Measurements from ENCODE around the gene SFXN4.

The SFXN4 gene, protein sequence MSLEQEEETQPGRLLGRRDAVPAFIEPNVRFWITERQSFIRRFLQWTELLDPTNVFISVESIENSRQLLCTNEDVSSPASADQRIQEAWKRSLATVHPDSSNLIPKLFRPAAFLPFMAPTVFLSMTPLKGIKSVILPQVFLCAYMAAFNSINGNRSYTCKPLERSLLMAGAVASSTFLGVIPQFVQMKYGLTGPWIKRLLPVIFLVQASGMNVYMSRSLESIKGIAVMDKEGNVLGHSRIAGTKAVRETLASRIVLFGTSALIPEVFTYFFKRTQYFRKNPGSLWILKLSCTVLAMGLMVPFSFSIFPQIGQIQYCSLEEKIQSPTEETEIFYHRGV

DNA sequence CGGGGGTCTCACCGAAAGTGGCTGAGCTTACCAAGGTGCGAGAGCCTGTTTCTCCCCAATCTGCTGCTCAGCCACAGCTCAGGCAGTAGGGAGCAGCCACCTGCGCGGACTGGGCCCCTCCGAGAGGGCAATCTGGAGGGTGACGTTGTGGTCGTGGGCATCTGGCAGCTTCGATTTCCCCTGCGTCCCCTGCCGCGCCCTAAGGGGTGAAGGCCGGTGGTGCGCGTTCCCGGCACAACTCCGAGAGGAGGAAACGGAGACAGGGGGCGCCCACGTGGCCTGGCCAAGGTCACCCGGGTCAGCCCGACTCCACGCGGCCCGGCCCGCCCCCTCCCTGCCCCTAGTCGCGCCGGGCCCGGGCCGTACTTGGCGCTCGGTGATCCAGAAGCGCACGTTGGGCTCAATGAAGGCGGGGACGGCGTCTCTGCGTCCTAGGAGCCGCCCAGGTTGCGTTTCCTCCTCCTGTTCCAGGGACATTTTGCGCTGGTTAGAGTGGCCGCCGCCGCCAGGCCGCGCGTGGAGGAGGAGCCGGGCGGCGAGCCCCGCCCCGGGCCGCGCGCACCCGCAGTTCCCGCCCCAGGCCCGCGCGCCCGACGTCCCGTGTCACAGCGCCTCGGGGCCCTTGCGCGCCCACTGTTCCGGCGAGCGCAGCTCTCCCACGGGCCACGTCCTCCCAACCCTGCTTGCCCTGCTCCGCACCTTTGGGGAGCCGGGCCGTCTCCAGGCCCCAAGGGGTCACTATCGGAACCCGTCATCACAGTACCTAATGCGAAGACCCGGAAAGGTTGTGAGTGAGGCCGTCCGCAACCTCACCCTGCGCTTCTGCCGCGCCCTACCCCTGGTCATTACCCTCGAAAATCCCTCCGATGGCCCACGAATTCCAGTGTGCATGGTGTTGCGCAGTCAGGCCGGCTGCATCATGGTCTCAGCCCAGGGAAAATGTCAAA, at the start of gene SFXN4:
Gene SFXN4, minus strand, starts transcription at position 544 of the 947 bp plus-strand sequence. Its CDS starts 67 bp downstream, at position 477.
- Histone ChIP-seq H3K27ac (ENCODE audit: low read depth, low read length) (peak within 1 kb of the TSS; percentile 93), H3K4me1 (ENCODE audit: control insufficient read depth, insufficient read depth, low read length) (peaks cover 3% of the 10 kb centered on the region), H3K27me3 (ENCODE audit: control insufficient read depth, insufficient read depth, low read length) (no peaks in the 10 kb centered on the region), H3K4me3 (ENCODE audit: low read length) (peak within 1 kb of the TSS; percentile 92), H3K36me3 (ENCODE audit: control insufficient read depth, insufficient read depth, low read length) (peaks cover 14% of the 10 kb centered on the region), H3K9ac (ENCODE audit: low read length) (peak within 1 kb of the TSS; percentile 74)

DNA sequence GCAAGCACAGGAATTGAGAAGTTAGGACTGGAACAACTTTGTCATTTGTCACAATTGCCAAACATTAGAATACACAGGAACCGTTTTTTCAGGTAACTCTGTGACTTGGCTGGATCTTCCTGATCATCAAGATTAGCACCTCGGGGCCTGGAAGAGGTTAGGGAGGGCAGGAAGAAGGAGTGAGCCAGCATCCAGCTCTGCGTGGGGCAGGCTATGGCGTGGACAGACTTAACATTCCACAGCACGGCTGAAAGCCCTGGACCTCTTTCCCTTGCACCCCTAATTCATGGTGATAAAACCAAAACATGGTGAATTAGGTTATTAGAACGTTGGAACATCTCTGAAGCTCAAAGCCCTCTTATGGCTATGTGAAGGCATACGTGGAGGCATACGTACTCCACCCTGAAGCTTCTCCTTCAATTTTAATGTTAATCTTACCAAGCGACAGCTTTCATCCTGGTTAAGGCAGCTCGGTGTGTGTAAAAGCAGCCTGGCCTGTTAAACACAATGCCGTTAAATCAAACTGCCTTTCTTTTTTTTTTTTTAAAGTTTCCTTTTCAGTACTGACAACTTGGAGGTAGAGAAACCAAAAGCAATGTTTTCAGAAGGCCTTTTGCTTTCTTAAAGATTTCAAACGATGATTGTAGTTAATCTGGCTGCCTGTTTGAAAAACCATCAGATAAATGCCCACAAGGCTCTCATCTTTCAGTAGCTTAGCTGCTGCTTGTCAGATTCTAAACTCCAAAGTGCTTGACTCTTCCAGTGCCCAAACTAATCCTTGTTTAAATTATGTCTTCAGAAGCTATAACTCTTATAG, 46.3 kb upstream of the SFXN4 start:
- no peaks in the 10 kb centered on the region for H3K36me3 ChIP-seq (ENCODE audit: control insufficient read depth, insufficient read depth, low read length)
- no peak overlapping the region for H3K9ac ChIP-seq (ENCODE audit: low read length)
- H3K27me3 ChIP-seq (ENCODE audit: control insufficient read depth, insufficient read depth, low read length) = no peaks in the 10 kb centered on the region
- H3K27ac ChIP-seq (ENCODE audit: low read depth, low read length) = peak overlapping the region; percentile 88
- peak overlapping the region; percentile 47 for H3K4me3 ChIP-seq (ENCODE audit: low read length)
- peaks cover 32% of the 10 kb centered on the region for H3K4me1 ChIP-seq (ENCODE audit: control insufficient read depth, insufficient read depth, low read length)

DNA sequence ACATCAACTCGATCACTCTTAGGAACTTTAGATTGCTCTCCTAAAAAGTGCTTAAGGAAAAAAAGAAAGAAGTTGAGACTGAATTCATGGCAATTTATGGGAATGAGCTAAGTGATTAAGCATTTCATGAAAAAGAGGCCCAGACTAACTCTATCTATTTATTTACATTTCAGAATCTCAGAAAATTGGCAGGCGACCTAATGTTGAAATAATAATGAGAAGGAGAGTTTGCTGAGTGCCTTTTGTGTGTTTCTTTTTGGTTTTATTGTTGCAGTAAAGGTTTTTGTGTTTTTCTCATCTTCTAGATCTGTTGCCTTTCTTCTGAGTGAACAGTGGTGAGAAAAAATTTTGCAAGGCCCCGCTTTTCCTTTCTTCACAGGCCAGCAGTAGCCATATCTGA, 45.7 kb upstream of the SFXN4 start:
- H3K27ac ChIP-seq (ENCODE audit: low read depth, low read length) = peak overlapping the region; percentile 88
- H3K4me3 ChIP-seq (ENCODE audit: low read length) = peak overlapping the region; percentile 47
- no peaks in the 10 kb centered on the region for H3K36me3 ChIP-seq (ENCODE audit: control insufficient read depth, insufficient read depth, low read length)
- no peak overlapping the region for H3K9ac ChIP-seq (ENCODE audit: low read length)
- H3K4me1 ChIP-seq (ENCODE audit: control insufficient read depth, insufficient read depth, low read length) = peaks cover 32% of the 10 kb centered on the region
- H3K27me3 ChIP-seq (ENCODE audit: control insufficient read depth, insufficient read depth, low read length) = no peaks in the 10 kb centered on the region

DNA sequence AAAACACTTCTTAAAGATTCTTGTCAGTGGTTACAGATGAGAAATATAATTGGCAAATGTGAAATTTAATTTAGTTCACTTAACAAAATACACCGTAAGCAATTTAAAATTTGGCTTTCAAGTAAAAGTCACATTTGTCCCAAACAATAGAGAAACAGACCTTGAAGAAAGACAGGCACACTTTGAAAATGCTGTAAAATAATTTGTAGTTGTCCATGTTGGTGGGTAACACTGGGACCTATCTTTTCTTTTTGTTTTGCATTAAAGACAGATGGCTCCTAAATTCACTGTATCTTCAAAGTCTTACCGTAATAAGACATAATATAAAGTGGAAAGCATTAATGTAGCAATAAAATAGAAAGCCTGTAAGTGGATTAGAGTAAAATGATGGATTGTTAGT, 45.1 kb upstream of the SFXN4 start:
- H3K27ac ChIP-seq (ENCODE audit: low read depth, low read length) = peak overlapping the region; percentile 88
- H3K4me3 ChIP-seq (ENCODE audit: low read length) = no peak overlapping the region
- H3K27me3 ChIP-seq (ENCODE audit: control insufficient read depth, insufficient read depth, low read length) = no peaks in the 10 kb centered on the region
- peaks cover 32% of the 10 kb centered on the region for H3K4me1 ChIP-seq (ENCODE audit: control insufficient read depth, insufficient read depth, low read length)
- H3K9ac ChIP-seq (ENCODE audit: low read length) = no peak overlapping the region
- H3K36me3 ChIP-seq (ENCODE audit: control insufficient read depth, insufficient read depth, low read length) = no peaks in the 10 kb centered on the region

DNA sequence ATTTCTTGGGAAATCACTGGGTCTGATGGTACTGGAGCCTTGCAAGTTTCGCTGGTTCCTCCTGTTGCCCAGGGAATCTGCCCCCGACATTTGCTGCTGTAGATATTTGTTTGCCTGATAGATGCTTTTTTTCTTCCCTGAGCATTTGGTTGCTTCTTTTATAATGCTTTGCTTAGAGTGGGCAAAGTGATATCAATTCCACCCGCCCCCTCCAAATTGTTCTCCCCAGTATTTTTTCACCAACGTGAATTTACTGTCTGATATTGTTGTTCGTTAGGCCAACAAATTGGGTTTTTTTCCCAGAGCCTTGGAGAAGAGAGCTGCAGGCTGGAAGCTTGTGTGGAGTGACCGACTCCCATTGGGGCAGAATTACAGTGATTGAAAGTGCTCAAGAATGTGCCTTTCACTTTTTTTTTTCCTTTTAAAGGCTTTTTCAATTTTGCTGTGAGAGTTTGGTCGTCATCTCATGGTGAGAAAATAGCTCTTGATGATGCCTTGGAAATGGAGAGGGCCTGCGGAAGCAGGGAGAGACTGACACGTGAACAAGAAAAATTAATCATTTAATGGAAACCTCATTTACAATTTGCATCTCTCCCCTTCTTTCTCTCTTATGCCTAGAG, 44.3 kb upstream of the SFXN4 start:
- Histone ChIP-seq H3K4me3 (ENCODE audit: low read length) (peak overlapping the region; percentile 68), H3K9ac (ENCODE audit: low read length) (peak overlapping the region; percentile 16), H3K4me1 (ENCODE audit: control insufficient read depth, insufficient read depth, low read length) (peaks cover 32% of the 10 kb centered on the region), H3K27me3 (ENCODE audit: control insufficient read depth, insufficient read depth, low read length) (no peaks in the 10 kb centered on the region), H3K36me3 (ENCODE audit: control insufficient read depth, insufficient read depth, low read length) (no peaks in the 10 kb centered on the region), H3K27ac (ENCODE audit: low read depth, low read length) (peak overlapping the region; percentile 70)

DNA sequence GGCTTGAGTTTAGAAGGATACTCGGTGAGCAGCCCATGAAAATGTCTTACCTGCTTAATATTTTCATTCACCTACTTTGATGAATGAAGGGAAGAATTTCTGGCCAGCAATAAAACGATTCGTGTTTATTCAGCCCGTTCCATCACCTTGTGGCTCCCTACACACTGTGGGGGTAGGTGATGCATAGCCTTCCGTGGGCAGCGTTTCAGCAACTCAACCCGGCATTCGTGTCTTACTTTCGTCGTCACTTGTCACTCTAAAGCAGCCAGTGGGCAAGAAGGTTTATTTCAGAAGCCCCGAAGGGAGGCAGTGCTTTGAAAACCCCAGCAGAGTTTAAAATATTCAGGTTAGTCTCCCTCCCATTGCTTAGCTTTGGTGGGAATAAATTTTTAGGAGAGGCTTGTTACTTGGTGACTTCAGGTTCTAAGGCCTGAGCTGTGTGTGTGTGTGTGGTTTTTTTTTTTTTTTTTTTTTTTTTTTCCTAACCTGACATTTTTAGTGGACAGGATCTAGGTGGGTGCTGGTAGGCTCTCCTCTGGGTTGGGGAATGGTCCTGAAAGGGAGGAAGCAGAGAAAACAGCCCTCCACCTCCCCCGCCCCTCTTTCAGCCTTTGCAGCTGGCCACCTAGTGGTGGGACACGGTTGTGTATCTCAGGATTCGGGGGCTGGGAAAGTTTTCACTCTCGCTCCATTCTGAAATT, 43.7 kb upstream of the SFXN4 start:
- H3K36me3 ChIP-seq (ENCODE audit: control insufficient read depth, insufficient read depth, low read length) = no peaks in the 10 kb centered on the region
- peak overlapping the region; percentile 68 for H3K4me3 ChIP-seq (ENCODE audit: low read length)
- peak overlapping the region; percentile 50 for H3K9ac ChIP-seq (ENCODE audit: low read length)
- H3K27me3 ChIP-seq (ENCODE audit: control insufficient read depth, insufficient read depth, low read length) = no peaks in the 10 kb centered on the region
- H3K4me1 ChIP-seq (ENCODE audit: control insufficient read depth, insufficient read depth, low read length) = peaks cover 32% of the 10 kb centered on the region
- H3K27ac ChIP-seq (ENCODE audit: low read depth, low read length) = peak overlapping the region; percentile 70

DNA sequence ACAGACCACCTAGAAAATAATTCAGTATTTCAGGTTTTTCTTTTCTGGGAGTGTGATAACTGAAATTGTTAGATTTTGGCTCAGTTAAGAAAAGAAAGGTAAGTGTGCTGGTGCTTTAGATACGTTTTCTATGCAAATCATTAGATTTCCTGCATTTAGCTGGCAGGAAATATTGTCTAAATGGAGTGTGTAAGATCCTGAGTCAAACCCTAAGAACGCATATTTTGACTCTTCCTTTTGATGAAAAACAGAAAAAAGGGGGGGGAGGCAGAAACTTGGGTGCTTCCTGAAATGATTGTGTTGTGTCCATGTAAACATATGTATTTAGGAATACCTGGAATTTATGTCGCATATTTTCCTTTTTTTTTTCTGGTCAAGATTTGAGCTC, 43.0 kb upstream of the SFXN4 start:
- H3K27me3 ChIP-seq (ENCODE audit: control insufficient read depth, insufficient read depth, low read length) = no peaks in the 10 kb centered on the region
- peak overlapping the region; percentile 68 for H3K4me3 ChIP-seq (ENCODE audit: low read length)
- H3K4me1 ChIP-seq (ENCODE audit: control insufficient read depth, insufficient read depth, low read length) = peaks cover 32% of the 10 kb centered on the region
- H3K27ac ChIP-seq (ENCODE audit: low read depth, low read length) = peak overlapping the region; percentile 70
- no peaks in the 10 kb centered on the region for H3K36me3 ChIP-seq (ENCODE audit: control insufficient read depth, insufficient read depth, low read length)
- no peak overlapping the region for H3K9ac ChIP-seq (ENCODE audit: low read length)

DNA sequence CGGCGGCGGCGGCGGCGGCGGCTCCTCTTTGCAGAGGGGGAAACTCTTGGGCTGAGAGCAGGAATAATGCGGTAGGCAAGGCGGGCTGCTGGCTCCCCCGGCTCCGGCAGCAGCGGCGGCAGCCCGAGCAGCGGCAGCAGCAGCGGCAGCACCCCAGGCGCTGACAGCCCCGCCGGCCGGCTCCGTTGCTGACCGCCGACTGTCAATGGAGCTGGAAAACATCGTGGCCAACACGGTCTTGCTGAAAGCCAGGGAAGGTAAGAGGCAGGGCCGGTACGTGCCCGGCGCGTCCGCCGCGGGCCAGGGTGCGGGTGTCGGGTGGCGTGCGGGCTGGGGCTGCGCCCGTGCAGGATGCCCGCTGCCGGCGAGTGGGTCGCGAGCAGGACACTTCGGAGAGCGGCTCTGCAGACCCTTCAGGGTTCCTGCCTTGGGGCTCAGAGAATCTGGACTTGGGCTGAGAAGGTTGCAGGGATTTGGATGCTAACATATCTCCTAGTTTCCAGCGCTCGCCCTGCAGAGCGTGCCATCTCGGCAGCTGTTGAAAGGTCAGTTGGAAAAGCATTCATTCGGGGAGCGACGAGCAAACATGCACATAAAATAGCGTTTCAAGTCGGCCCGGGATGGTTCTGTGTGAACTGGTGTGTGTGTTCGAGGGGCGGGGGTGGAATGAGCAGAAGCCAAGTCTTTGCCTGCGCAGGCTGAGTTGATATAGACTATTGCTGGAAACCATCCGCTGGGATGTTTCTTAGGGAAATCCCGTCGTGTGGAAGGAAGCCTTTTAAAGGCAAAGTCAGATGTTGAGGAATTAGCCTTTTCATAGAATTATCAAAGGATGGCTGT, 42.4 kb upstream of the SFXN4 start:
- Histone ChIP-seq H3K4me1 (ENCODE audit: control insufficient read depth, insufficient read depth, low read length) (peaks cover 32% of the 10 kb centered on the region), H3K27ac (ENCODE audit: low read depth, low read length) (peak overlapping the region; percentile 70), H3K27me3 (ENCODE audit: control insufficient read depth, insufficient read depth, low read length) (no peaks in the 10 kb centered on the region), H3K9ac (ENCODE audit: low read length) (no peak overlapping the region), H3K4me3 (ENCODE audit: low read length) (peak overlapping the region; percentile 68), H3K36me3 (ENCODE audit: control insufficient read depth, insufficient read depth, low read length) (no peaks in the 10 kb centered on the region)

DNA sequence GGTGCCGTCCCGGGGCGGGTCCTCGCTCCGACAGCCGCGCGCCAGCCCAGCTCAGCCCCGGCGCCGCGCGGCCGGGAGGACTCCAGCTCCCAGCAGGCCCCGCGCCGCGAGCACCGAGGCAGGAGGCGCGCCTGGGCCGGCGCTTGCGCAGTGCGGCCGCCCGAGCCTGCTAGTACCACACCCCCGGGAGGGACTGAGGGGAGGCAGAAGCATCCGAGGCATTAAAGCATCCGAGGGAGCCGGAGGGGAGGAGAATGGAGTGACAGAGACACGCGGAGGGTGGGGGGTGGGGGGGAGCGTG, 41.8 kb upstream of the SFXN4 start, which contains the start of gene GRK5:
Gene GRK5, plus strand, starts transcription at position 206 of the 301 bp plus-strand sequence. CDS start 347 bp downstream, outside the sequence.
- H3K4me3 ChIP-seq (ENCODE audit: low read length) = peak within 1 kb of the TSS; percentile 71
- H3K9ac ChIP-seq (ENCODE audit: low read length) = peak within 1 kb of the TSS; percentile 33
- peaks cover 25% of the 10 kb centered on the region for H3K4me1 ChIP-seq (ENCODE audit: control insufficient read depth, insufficient read depth, low read length)
- no peaks in the 10 kb centered on the region for H3K27me3 ChIP-seq (ENCODE audit: control insufficient read depth, insufficient read depth, low read length)
- no peaks in the 10 kb centered on the region for H3K36me3 ChIP-seq (ENCODE audit: control insufficient read depth, insufficient read depth, low read length)
- peak within 1 kb of the TSS; percentile 90 for H3K27ac ChIP-seq (ENCODE audit: low read depth, low read length)

DNA sequence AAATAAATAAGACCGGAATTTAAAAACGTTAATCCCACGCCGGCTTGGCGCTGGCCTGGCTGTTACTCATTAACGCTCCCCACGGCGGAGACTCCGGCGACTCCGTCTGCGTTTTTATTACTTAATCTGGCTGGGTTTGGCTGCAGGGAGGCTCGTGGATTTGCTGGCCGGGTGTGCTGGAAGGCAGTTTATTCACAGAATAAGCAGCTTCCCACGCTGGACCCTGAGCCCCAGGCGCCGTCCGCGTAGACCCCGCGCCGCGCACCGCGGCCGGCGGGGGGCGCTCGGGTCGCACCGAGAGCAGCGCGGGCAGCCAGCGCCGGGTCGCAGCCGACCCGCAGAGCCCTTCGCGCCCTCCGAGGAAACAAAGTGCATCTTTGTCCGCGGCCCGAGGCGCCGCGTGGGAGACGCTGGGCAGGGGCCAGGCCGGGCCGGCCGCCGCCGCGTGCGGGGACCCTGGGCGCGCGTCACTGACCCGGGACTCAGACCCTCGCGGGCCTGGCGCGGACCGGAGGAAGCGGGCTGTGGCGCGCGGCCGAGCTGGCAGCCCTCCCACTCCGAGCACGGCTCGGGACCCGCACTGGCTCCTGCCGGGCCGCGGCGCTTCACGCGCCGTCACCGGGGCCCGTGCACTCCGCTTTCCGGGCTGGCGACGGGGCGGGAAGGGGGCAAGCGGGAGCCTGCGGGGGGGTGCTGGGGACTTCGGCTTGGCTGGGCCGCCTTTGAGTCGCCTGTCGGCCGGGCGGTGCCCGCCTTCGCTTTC, 41.3 kb upstream of the SFXN4 start:
- no peaks in the 10 kb centered on the region for H3K36me3 ChIP-seq (ENCODE audit: control insufficient read depth, insufficient read depth, low read length)
- no peaks in the 10 kb centered on the region for H3K27me3 ChIP-seq (ENCODE audit: control insufficient read depth, insufficient read depth, low read length)
- H3K27ac ChIP-seq (ENCODE audit: low read depth, low read length) = peak overlapping the region; percentile 90
- H3K4me1 ChIP-seq (ENCODE audit: control insufficient read depth, insufficient read depth, low read length) = peaks cover 21% of the 10 kb centered on the region
- peak overlapping the region; percentile 71 for H3K4me3 ChIP-seq (ENCODE audit: low read length)
- peak overlapping the region; percentile 33 for H3K9ac ChIP-seq (ENCODE audit: low read length)

All from rectal smooth muscle tissue (tissue), 1 donor.